ENCODE measurements around the gene DPF3.

GRCh38 chr14:72926292-72927028 lies 32.6 kb upstream of the DPF3 start, which contains the start of gene DCAF4:
- TF ChIP-seq CTCF (IDR thresholded peaks at IDR 0.05; ENCODE audit: low read depth, low read length, poor library complexity, severe bottlenecking) (no peak), EZH2phosphoT487 (IDR thresholded peaks at IDR 0.05; ENCODE audit: borderline replicate concordance, low read length) (no peak)
